Stomach (tissue), 4 donors: ENCODE measurements around the gene OPCML.

Experiments
- CTCF ChIP-seq, 7 experiments: fragments of 450-650 bp in 4 of 7; fragments of 200-600 bp in 3 of 7; sonication (generic) in 3 of 7; IDR thresholded peaks; one replicate each; pipeline ENCODE4 v1.5.1; 2016 to 2019; ENCODE audit warnings: antibody characterized with exemption in 7 of 7, control low read depth in 2 of 7, mild to moderate bottlenecking in 1 of 7
- POLR2A ChIP-seq, 4 donors: fragments of 450-650 bp; IDR thresholded peaks; one replicate each; pipeline ENCODE4 v1.6.1; 2016; ENCODE audit warnings: antibody characterized with exemption in 4 of 4, control low read depth in 2 of 4, mild to moderate bottlenecking in 1 of 4, moderate library complexity in 1 of 4

GRCh38 chr11:133467686-133468085 lies 64.6 kb downstream of the OPCML start:
- TF ChIP-seq CTCF (IDR thresholded peaks at IDR 0.05), result no peak
- no peak for TF ChIP-seq POLR2A (IDR thresholded peaks at IDR 0.05)
